ENCODE results near the gene NDUFB10.

Gene NDUFB10

GRCh38 chr16:1914988-1915387 is 44.4 kb upstream of the NDUFB10 start:
- no peaks in the 10 kb centered on the region for H3K4me1 ChIP-seq (ENCODE audit: control insufficient read depth, low read length)
- H3K27ac ChIP-seq (ENCODE audit: low read depth, low read length): no peak overlapping the region
- H3K9me2 ChIP-seq (replicated peaks; ENCODE audit: control insufficient read depth, low read length): no peaks in the 10 kb centered on the region
- no peaks in the 10 kb centered on the region for H3K9me3 ChIP-seq (ENCODE audit: control insufficient read depth, insufficient read depth, low read length)
- H3K4me3 ChIP-seq (ENCODE audit: low read length): no peak overlapping the region
- H4K20me1 ChIP-seq (ENCODE audit: control insufficient read depth, insufficient read depth, low read depth, low read length): no peaks in the 10 kb centered on the region
- no peak overlapping the region for H3K4me2 ChIP-seq (ENCODE audit: low read length)
- no peaks in the 10 kb centered on the region for H3K36me3 ChIP-seq (ENCODE audit: control insufficient read depth, low read length)
- H3F3A ChIP-seq (ENCODE audit: control insufficient read depth, insufficient read depth): no peaks in the 10 kb centered on the region
- H3K79me2 ChIP-seq (ENCODE audit: control insufficient read depth, low read length): no peaks in the 10 kb centered on the region
- no peaks in the 10 kb centered on the region; the same call in 1 of the 2 replicates for H3K27me3 ChIP-seq (ENCODE audit: control insufficient read depth, low read length)
- TF ChIP-seq CTCF (IDR thresholded peaks at IDR 0.05; ENCODE audit: low read depth, low read length, poor library complexity, severe bottlenecking): no peak
- no peak for TF ChIP-seq EZH2phosphoT487 (IDR thresholded peaks at IDR 0.05; ENCODE audit: borderline replicate concordance, low read length)

DNA sequence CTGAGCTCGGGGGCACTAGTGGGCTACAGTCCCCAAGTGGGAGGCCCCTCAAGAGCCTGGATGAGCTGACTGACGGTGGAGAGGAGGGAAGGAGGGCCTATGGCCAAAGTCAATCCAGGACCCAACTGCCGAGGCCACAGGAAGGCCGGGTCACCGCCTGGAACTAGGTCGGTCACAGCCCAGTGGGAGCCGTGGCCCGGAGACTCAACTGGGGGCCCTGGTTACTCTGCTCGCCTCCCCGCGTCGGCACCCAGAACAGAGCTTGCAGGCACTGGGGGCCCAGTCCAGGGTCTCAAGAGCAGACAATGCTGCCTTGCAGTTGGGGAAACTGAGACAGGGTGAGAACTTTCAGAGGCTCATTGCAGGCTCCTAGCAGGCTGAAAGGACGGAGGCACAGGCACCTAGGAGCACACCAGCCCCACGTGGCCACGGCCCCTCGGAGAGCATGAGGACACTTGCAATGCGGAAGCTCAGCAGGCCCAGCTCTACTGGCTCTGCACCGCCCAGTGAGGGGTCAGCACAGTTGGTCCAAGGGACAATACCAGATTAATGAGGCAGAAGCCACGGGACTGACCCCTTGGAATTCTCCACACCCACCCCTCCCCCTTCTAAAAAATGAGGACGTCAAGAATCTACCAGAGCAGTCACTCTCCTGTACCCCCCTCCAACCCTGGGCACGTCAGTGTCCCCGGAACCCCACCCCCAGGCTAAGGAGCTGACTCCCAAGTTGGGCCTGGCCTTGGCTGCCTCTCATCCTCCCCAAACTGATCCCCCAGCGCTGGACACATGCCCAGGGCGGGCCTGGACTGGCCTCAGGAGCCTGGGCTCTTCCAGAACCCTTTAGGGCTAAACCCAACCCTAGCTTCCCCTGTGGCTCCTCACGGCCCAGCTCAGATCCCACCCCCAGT is 43.4 kb upstream of the NDUFB10 start:
- Histone ChIP-seq H3K4me2 (ENCODE audit: low read length) (no peak overlapping the region), H3K9me2 (replicated peaks; ENCODE audit: control insufficient read depth, low read length) (no peaks in the 10 kb centered on the region), H3K27me3 (ENCODE audit: control insufficient read depth, low read length) (no peaks in the 10 kb centered on the region; the same call in 1 of the 2 replicates), H3K36me3 (ENCODE audit: control insufficient read depth, low read length) (no peaks in the 10 kb centered on the region), H3K27ac (ENCODE audit: low read depth, low read length) (no peak overlapping the region), H3K4me3 (ENCODE audit: low read length) (no peak overlapping the region), H3K9me3 (ENCODE audit: control insufficient read depth, insufficient read depth, low read length) (no peaks in the 10 kb centered on the region), H3F3A (ENCODE audit: control insufficient read depth, insufficient read depth) (no peaks in the 10 kb centered on the region), H3K4me1 (ENCODE audit: control insufficient read depth, low read length) (no peaks in the 10 kb centered on the region), H3K79me2 (ENCODE audit: control insufficient read depth, low read length) (no peaks in the 10 kb centered on the region), H4K20me1 (ENCODE audit: control insufficient read depth, insufficient read depth, low read depth, low read length) (no peaks in the 10 kb centered on the region)
- TF ChIP-seq CTCF (IDR thresholded peaks at IDR 0.05; ENCODE audit: low read depth, low read length, poor library complexity, severe bottlenecking): no peak
- no peak for TF ChIP-seq EZH2phosphoT487 (IDR thresholded peaks at IDR 0.05; ENCODE audit: borderline replicate concordance, low read length)

DNA sequence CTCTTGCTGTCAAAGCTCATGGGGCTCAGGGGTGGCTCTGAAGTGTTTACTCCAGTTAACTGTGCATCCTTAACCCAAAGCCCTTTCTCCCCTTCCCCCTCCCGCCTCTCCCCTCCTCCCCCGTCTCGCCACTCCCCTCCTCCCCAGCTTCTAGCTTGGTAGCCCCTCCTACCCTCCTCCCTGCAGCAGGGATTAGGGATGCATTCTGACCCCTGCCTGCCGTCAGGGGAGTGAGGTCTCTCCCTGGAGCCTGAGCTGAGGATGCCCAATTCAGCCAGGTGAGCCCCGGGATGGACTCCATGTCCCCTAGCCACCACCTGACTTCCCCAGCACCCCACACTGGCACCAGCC is 42.7 kb upstream of the NDUFB10 start:
- Histone ChIP-seq H3K27ac (ENCODE audit: low read depth, low read length) (no peak overlapping the region), H3K4me2 (ENCODE audit: low read length) (no peak overlapping the region), H4K20me1 (ENCODE audit: control insufficient read depth, insufficient read depth, low read depth, low read length) (no peaks in the 10 kb centered on the region), H3K4me3 (ENCODE audit: low read length) (no peak overlapping the region), H3K9me3 (ENCODE audit: control insufficient read depth, insufficient read depth, low read length) (no peaks in the 10 kb centered on the region), H3K9me2 (replicated peaks; ENCODE audit: control insufficient read depth, low read length) (no peaks in the 10 kb centered on the region), H3F3A (ENCODE audit: control insufficient read depth, insufficient read depth) (no peaks in the 10 kb centered on the region), H3K36me3 (ENCODE audit: control insufficient read depth, low read length) (no peaks in the 10 kb centered on the region), H3K79me2 (ENCODE audit: control insufficient read depth, low read length) (no peaks in the 10 kb centered on the region), H3K4me1 (ENCODE audit: control insufficient read depth, low read length) (no peaks in the 10 kb centered on the region), H3K27me3 (ENCODE audit: control insufficient read depth, low read length) (no peaks in the 10 kb centered on the region; the same call in 1 of the 2 replicates)
- TF ChIP-seq CTCF (IDR thresholded peaks at IDR 0.05; ENCODE audit: low read depth, low read length, poor library complexity, severe bottlenecking) (no peak), EZH2phosphoT487 (IDR thresholded peaks at IDR 0.05; ENCODE audit: borderline replicate concordance, low read length) (no peak)
